ENCODE data around the gene GARS1.
"Not testable (repeated sequence)": the region's sequence is repeated elsewhere in the genome, so short reads cannot be mapped to it uniquely, and the experiment has no call there.

The GARS1 gene

GRCh38 chr7:30575910-30576309, 18.8 kb upstream of the GARS1 start:
- no peak for DNase-seq (ENCODE audit: low spot score)

DNA sequence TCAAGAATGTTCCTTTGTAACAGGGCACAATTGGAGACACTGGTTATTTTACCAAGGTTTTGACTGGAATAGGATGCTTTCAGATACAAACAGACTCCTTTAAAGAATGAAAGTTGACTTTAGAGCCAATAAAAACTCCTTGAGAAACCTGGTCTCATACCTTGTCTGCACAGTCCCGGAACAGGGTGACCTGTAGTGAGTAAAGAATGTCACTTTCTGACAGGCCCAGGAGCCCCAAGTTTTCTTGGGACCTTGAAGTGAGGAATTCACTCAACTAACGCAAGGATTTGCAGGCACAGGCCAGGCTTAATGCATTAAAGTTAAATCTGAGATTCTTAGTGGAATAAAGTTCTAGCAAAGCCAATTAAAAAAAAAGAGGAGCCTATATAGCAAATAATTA, 11.5 kb upstream of the GARS1 start:
- no peak for DNase-seq (ENCODE audit: low spot score)

- no peak for DNase-seq (ENCODE audit: low spot score)
Measured at GRCh38 chr7:30584415-30584814, 10.3 kb upstream of the GARS1 start.

- DNase-seq (ENCODE audit: low spot score): no peak
Measured at GRCh38 chr7:30584965-30585364, 9.7 kb upstream of the GARS1 start.

DNA sequence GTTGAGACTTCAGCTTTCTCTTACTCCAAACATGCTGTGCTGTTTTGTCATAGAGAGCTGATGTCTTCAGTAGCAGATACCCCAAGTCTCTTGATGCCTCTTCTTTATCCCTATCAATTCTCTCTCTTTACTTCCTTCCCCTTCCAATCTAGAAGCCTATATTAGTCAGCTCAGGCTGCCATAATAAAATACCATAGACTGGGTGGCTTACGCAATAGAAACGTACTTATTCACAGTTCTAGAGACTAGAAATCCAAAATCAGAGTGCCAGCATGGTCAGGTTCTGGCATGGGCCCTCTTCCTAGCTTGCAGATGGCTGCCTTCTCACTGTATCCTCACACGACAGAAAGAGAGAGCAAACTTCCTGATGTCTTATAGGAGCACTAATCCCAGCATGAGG, 9.0 kb upstream of the GARS1 start:
- no peak for DNase-seq (ENCODE audit: low spot score)

DNA sequence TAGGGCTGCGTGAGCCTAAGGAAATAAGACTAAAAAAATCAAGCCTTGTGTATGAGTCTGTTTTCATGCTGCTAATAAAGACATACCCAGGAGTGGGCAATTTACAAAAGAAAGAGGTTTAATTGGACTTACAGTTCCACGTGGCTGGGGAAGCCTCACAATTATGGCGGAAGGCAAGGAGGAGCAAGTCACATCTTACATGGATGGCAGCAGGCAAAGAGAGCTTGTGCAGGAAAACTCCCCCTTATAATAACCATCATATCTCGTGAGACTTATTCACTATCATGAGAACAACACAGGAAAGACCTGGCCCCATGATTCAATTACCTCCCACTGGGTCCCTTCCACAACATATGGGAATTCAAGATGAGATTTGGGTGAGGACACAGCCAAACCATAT, 7.1 kb upstream of the GARS1 start:
- DNase-seq (ENCODE audit: low spot score): not testable (repeated sequence)

GRCh38 chr7:30589111-30589510, 5.6 kb upstream of the GARS1 start:
- no peak for DNase-seq (ENCODE audit: low spot score)

DNA sequence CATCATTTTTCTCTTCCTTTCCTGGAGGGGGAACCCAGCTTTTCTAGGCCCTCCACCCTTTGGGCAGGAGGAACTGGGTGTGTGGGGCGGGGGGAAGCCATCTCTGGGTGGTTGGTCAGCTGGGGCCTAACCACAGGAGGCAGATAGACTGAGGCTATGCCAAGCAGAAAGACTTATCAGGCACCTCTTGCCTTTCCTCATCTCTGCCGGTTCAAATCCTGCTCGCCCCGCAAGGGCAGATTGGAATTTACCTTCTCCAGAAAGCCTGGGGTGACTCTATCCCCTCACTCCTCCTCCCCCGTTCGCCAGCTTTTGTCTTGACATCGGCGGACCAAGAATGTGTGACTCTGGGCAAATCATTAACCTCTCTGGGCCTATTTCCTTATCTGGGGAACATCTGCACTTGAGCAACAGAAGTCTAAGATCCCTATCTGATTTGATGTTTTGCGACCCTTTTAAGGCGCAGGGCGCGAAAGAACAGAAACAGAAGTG, 584 bp upstream of the GARS1 start:
- DNase-seq (ENCODE audit: low spot score): no peak

GRCh38 chr7:30595436-30596013, 847 bp downstream of the GARS1 start:
- DNase-seq (ENCODE audit: low spot score): peak; percentile 29

- DNase-seq (ENCODE audit: low spot score): peak; percentile 27
Measured at GRCh38 chr7:30596014-30596641, 1.4 kb downstream of the GARS1 start.

- DNase-seq (ENCODE audit: low spot score): no peak
Measured at GRCh38 chr7:30596721-30597120, 2.0 kb downstream of the GARS1 start.

GRCh38 chr7:30598121-30598876, 3.6 kb downstream of the GARS1 start:
- DNase-seq (ENCODE audit: low spot score): no peak

- DNase-seq (ENCODE audit: low spot score): no peak
Measured at GRCh38 chr7:30604901-30605300, 10.2 kb downstream of the GARS1 start.

DNA sequence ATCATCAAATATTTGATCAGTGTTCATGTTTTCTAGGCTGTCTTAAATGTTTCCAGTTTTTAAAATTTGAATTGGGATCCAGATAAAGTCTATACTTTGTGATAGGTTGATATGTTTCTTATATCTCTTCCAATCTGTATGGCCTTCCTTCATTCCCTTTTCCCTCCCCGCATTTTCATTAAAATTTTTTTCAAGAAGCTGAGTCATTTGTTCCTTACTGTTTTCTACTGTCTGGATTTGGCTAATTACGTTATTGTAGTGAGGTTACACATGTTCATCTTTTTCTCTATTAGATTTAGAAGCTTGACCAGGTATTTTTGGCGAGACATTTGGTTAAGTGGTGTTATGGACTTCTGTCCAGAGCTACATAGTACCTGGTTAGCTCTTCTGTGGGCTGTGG, 11.2 kb downstream of the GARS1 start:
- no peak for DNase-seq (ENCODE audit: low spot score)

GRCh38 chr7:30612658-30613265, 18.1 kb downstream of the GARS1 start:
- DNase-seq (ENCODE audit: low spot score): no peak

GRCh38 chr7:30613366-30614325, 19.0 kb downstream of the GARS1 start:
- DNase-seq (ENCODE audit: low spot score): no peak

DNA sequence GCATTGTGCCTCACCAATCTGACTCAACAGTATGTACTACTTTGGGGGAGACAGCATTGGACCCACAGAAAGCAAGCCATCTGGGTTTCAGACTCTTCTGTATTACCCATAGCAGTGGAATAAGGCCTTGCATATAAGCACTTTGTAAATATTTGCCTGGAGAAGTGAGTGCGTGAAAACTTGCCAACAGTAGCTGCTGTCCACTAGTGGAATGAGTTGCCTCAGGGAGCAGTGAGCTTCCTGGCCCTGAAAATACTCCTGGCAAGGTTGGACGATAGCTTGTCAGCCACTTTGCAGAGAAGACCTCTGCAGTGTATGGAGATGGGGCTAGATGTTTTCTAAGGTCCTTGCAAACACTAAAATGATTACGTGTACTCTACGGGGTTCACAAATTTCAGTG, 21.6 kb downstream of the GARS1 start:
- no peak for DNase-seq (ENCODE audit: low spot score)

DNA sequence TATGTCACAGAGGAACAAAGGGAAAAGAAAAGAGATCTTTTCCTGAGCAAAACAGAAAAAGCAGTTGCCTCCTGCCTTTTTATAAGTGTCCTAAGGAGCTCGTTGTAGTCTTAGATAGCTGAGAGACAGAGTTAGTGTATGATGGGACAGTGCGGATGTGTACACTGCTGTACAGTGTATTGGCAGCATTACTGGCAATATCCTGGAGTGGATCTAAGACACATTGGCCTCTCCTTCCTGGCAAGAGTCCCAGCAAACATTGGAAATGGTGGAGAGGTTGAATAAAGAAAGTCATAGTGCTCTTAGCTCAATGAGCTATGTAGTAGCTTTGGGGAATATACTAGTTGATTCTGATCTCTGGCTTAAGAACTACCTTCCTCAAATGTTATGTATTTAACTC, 22.7 kb downstream of the GARS1 start:
- DNase-seq (ENCODE audit: low spot score): no peak

GRCh38 chr7:30618080-30618676, 23.5 kb downstream of the GARS1 start:
- no peak for DNase-seq (ENCODE audit: low spot score)

DNA sequence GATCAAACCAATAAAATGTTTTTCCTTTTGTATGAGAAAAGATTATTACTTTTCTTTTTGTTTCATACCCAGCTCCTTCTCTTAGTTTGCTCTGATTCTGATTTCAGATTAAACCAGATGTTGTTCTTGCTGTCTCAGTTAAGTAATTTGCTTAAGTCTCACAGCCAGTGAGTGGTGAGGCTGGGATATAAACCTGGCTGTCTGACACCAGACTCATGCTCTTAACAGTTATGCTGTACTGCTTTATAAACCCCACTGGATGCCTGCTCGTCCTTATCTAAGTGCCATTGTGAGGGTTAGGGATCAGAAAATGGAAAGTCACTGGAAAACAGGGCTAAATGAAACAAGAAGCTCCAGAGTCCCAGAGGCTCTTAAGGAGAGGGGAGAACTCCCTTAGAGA, 24.3 kb downstream of the GARS1 start:
- DNase-seq (ENCODE audit: low spot score): no peak

GRCh38 chr7:30625283-30625682, 30.6 kb downstream of the GARS1 start:
- peak; percentile 28 for DNase-seq (ENCODE audit: low spot score)

All from cerebellar cortex (tissue), 1 donor.